ENCODE data around the gene DBF4. TPM values are rescaled to one million over a fixed set of nuclear protein-coding genes. Genes with fewer than 3 reads are reported as not detected.

The DBF4 gene
- total and polyA plus RNA-seq, 10 of the 15 experiments (the other 5 are each of a cell fraction or from before 2014, with no cell fraction given): 29.3 to 89.8 (median 62.4) TPM

- POLR2A ChIA-PET: interaction anchor here (0.9 to 1.2 kb wide), 2 partner anchors 48 to 749 kb away, joined by 3 read pairs; no protein-coding TSS in a partner anchor
- H3K4me3 ChIP-seq: no peak overlapping the region
- H4K20me1 ChIP-seq (ENCODE audit: control insufficient read depth, insufficient read depth): no peaks in the 10 kb centered on the region
- DNase-seq (ENCODE audit: low read depth, low spot score): no peak
- no peak for FAIRE-seq
- RAD21 ChIA-PET (ENCODE audit: unreplicated experiment): interaction anchor here (1.7 kb wide), 1 partner anchor 14 kb away, joined by 4 read pairs; the partner anchor contains the start of gene ADAM22
- peaks cover 15% of the 10 kb centered on the region for H3K79me2 ChIP-seq (ENCODE audit: control insufficient read depth, insufficient read depth, low read length)
- no peak overlapping the region for H3K9ac ChIP-seq (ENCODE audit: control insufficient read depth, insufficient read depth, low read length)
- SMC1A ChIA-PET (ENCODE audit: uncharacterized antibody, unreplicated experiment): interaction anchor here (0.7 to 2.6 kb wide), 8 partner anchors 13 to 186 kb away, joined by 3 to 17 read pairs (median 4); no protein-coding TSS in a partner anchor
- CTCF ChIA-PET: interaction anchor here (1.3 to 4.7 kb wide), 4 partner anchors 14 to 219 kb away, joined by 3 to 14 read pairs (median 4); partner anchors contain the start of gene ADAM22
- BruUV-seq (replicated peaks): no TSS peak
- no peak overlapping the region; the same call in 1 of the 2 replicates for H3K4me2 ChIP-seq (ENCODE audit: control insufficient read depth, insufficient read depth)
- no peaks in the 10 kb centered on the region for H3K36me3 ChIP-seq (ENCODE audit: control insufficient read depth in 2 of 2, insufficient read depth in 2 of 2, low read length in 1 of 2)
- intact Hi-C loops (cut with micrococcal nuclease; ENCODE audit: unreplicated experiment): loop anchor here (10.0 kb wide), 1 partner anchor 575 kb away; the partner anchor contains the start of gene CROT
- no peak for TF ChIP-seq ZNF274 (IDR thresholded peaks at IDR 0.05; ENCODE audit: insufficient read depth, insufficient read length)
- TF ChIP-seq BMI1 (IDR thresholded peaks at IDR 0.05; ENCODE audit: borderline replicate concordance): no peak
- TF ChIP-seq ZNF217 (IDR thresholded peaks at IDR 0.05): no peak
- no peak for TF ChIP-seq TBL1XR1 (IDR thresholded peaks at IDR 0.05; ENCODE audit: low read depth, low read length)
- no peak for TF ChIP-seq BCLAF1 (IDR thresholded peaks at IDR 0.05)
- TF ChIP-seq BACH1 (IDR thresholded peaks at IDR 0.05; ENCODE audit: borderline replicate concordance): no peak
- TF ChIP-seq, protein P1, sequence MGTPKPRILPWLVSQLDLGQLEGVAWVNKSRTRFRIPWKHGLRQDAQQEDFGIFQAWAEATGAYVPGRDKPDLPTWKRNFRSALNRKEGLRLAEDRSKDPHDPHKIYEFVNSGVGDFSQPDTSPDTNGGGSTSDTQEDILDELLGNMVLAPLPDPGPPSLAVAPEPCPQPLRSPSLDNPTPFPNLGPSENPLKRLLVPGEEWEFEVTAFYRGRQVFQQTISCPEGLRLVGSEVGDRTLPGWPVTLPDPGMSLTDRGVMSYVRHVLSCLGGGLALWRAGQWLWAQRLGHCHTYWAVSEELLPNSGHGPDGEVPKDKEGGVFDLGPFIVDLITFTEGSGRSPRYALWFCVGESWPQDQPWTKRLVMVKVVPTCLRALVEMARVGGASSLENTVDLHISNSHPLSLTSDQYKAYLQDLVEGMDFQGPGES (IDR thresholded peaks at IDR 0.05): no peak
- no peak for TF ChIP-seq SP1 (IDR thresholded peaks at IDR 0.05; ENCODE audit: low read depth, low read length)
- TF ChIP-seq RFX5 (IDR thresholded peaks at IDR 0.05; ENCODE audit: low read depth, low read length): no peak
- no peak for TF ChIP-seq ZBED1 (IDR thresholded peaks at IDR 0.05; ENCODE audit: borderline replicate concordance)
- no peak for TF ChIP-seq ZBTB40 (IDR thresholded peaks at IDR 0.05; ENCODE audit: borderline replicate concordance)
- TF ChIP-seq, protein P2, sequence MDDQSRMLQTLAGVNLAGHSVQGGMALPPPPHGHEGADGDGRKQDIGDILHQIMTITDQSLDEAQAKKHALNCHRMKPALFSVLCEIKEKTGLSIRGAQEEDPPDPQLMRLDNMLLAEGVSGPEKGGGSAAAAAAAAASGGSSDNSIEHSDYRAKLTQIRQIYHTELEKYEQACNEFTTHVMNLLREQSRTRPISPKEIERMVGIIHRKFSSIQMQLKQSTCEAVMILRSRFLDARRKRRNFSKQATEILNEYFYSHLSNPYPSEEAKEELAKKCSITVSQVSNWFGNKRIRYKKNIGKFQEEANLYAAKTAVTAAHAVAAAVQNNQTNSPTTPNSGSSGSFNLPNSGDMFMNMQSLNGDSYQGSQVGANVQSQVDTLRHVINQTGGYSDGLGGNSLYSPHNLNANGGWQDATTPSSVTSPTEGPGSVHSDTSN (IDR thresholded peaks at IDR 0.05; ENCODE audit: insufficient replicate concordance, low read depth, low read length): no peak
- no peak for TF ChIP-seq TARDBP (IDR thresholded peaks at IDR 0.05; ENCODE audit: borderline replicate concordance)
- no peak for TF ChIP-seq FOXK2 (IDR thresholded peaks at IDR 0.05)
- TF ChIP-seq CHD2 (IDR thresholded peaks at IDR 0.05; ENCODE audit: borderline replicate concordance, low read depth, low read length): no peak
- no peak for TF ChIP-seq MAX (IDR thresholded peaks at IDR 0.05; ENCODE audit: low read depth, low read length)
- H3K4me1 ChIP-seq (ENCODE audit: control insufficient read depth, insufficient read depth, low read length): no peaks in the 10 kb centered on the region; the same call in 1 of the 2 replicates
- no peaks in the 10 kb centered on the region; the same call in 2 of the 3 replicates for H3K9me3 ChIP-seq (replicated peaks; ENCODE audit: control insufficient read depth, insufficient read depth, low read length)
- no peaks in the 10 kb centered on the region for H3K27me3 ChIP-seq (replicated peaks in 1 of 2; ENCODE audit: control insufficient read depth in 2 of 2, insufficient read depth in 2 of 2, low read length in 1 of 2)
- no peak for ATAC-seq
- in situ Hi-C loops (cut with MboI): no loop called here
- no peak overlapping the region for H2AFZ ChIP-seq (ENCODE audit: control insufficient read depth, low read depth, low read length)
- no peak overlapping the region for H3K27ac ChIP-seq (ENCODE audit: control insufficient read depth, insufficient read depth)
- 97% methylated on average over 6 of the region's 6 CpGs for WGBS (ENCODE audit: insufficient coverage, insufficient replicate concordance, low lambda C conversion rate, missing lambda C conversion rate)
Observed at GRCh38 chr7:87919875-87920274, 43.6 kb downstream of the DBF4 start.

Measured in GM12878 (cell line).